Activated naive CD4-positive, alpha-beta T cell treated with anti-CD3 and anti-CD28 coated beads for 36 hours (primary cell): ENCODE measurements around the gene TUBA4A. TPM values are rescaled to one million over a fixed set of nuclear protein-coding genes. Genes with fewer than 3 reads are reported as not detected.
A peak's percentile ranks its signal among the peaks of the same experiment; 100 is the strongest.

Experiments used
- CTCF ChIA-PET: fragments of 350-600 bp; sonication (Branson Sonifier 250); formaldehyde crosslinking; loops from one replicate; lab custom pipeline; 2021; ENCODE audit warnings: antibody characterized with exemption; lab: Charles Lee
- DNase-seq: peaks from one replicate; pipeline ENCODE4 v3.0.0-alpha.2; 2020
- H3K27ac Mint-ChIP-seq: one replicate; pipeline ENCODE4 v1.8.0; 2021; ENCODE audit warnings: mild to moderate bottlenecking, mixed read lengths
- H3K27me3 Mint-ChIP-seq: one replicate; pipeline ENCODE4 v1.8.0; 2021; ENCODE audit warnings: low read depth, mixed read lengths
- H3K36me3 Mint-ChIP-seq: one replicate; pipeline ENCODE4 v1.8.0; 2021; ENCODE audit warnings: low read depth, mixed read lengths
- H3K4me1 Mint-ChIP-seq: one replicate; pipeline ENCODE4 v1.8.0; 2021; ENCODE audit warnings: low read depth, mixed read lengths
- H3K4me3 Mint-ChIP-seq: one replicate; pipeline ENCODE4 v1.8.0; 2021; ENCODE audit warnings: mild to moderate bottlenecking, moderate library complexity, mixed read lengths
- H3K9me3 Mint-ChIP-seq: one replicate; pipeline ENCODE4 v1.8.0; 2021; ENCODE audit warnings: mixed read lengths
- intact Hi-C: fragments of 100-400 bp; cut with micrococcal nuclease; formaldehyde crosslinking; loops from one replicate; pipeline ENCODE4 v1.15.1; 2023
- total RNA-seq, 2 experiments: library from RNA; stranded (reverse); gene quantifications; one replicate each; pipeline ENCODE4 v1.2.3, GENCODE V29; 2021

Gene TUBA4A
- total RNA-seq, 2 experiments from 2014 or later: 112 to 116 TPM

- no peak for DNase-seq
- peaks cover 42% of the 10 kb centered on the region for H3K36me3 Mint-ChIP-seq
- peak overlapping the region; percentile 96 for H3K4me3 Mint-ChIP-seq
- intact Hi-C loops: loop anchor here (10.0 kb wide), 1 partner anchor 513 kb away; the partner anchor contains the start of gene TTLL4
- no peaks in the 10 kb centered on the region for H3K27me3 Mint-ChIP-seq
- no peaks in the 10 kb centered on the region for H3K9me3 Mint-ChIP-seq
- H3K27ac Mint-ChIP-seq: peak overlapping the region; percentile 53
- CTCF ChIA-PET: interaction anchor here (0.8 to 2.2 kb wide), 5 partner anchors 9 to 67 kb away, joined by 3 to 8 read pairs (median 3); partner anchors contain the start of genes ABCB6, GLB1L and STK16
- peaks cover 38% of the 10 kb centered on the region for H3K4me1 Mint-ChIP-seq
These were observed 25.4 kb downstream of the TUBA4A start for GRCh38 chr2:219228041-219228910.

DNA sequence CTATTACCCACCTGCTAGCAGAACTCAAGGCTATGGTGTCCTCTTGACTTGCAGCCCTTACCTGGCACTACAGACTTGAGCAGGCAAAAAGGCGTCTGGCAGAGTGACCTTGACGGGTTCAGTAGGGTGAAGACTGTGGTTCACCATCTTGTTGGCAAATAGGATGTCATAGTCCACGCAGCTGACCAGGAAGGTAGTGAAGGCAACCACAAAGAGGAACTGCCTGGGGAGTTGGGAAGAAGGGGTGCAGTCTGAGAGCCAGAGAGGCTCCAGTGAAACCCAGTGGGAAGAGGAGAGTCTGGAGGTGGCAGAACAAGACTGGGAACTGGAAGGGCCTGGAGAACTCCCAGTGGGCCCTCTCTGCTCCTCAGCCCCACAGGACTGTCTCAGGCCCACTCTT, 28.4 kb downstream of the TUBA4A start:
- Mint-ChIP-seq H3K9me3 (no peaks in the 10 kb centered on the region), H3K27me3 (no peaks in the 10 kb centered on the region), H3K4me3 (no peak overlapping the region), H3K4me1 (peaks cover 20% of the 10 kb centered on the region), H3K36me3 (peaks cover 34% of the 10 kb centered on the region), H3K27ac (no peak overlapping the region)
- CTCF ChIA-PET: no interaction called here
- DNase-seq: no peak
- intact Hi-C loops: loop anchor here (10.0 kb wide), 1 partner anchor 511 kb away; the partner anchor contains the start of gene TTLL4

GRCh38 chr2:219223831-219224610, 29.7 kb downstream of the TUBA4A start:
- Mint-ChIP-seq H3K36me3 (peaks cover 34% of the 10 kb centered on the region), H3K4me1 (peaks cover 22% of the 10 kb centered on the region), H3K4me3 (no peak overlapping the region), H3K27me3 (no peaks in the 10 kb centered on the region), H3K27ac (no peak overlapping the region), H3K9me3 (no peaks in the 10 kb centered on the region)
- CTCF ChIA-PET: interaction anchor here (1.0 to 1.2 kb wide), 2 partner anchors 64 to 71 kb away, joined by 3 to 5 read pairs; no protein-coding TSS in a partner anchor
- intact Hi-C loops: loop anchor here (10.0 kb wide), 1 partner anchor 509 kb away; the partner anchor contains the start of gene TTLL4
- no peak for DNase-seq

- Mint-ChIP-seq H3K27ac (no peak overlapping the region), H3K4me1 (peaks cover 15% of the 10 kb centered on the region), H3K27me3 (no peaks in the 10 kb centered on the region), H3K9me3 (no peaks in the 10 kb centered on the region), H3K4me3 (no peak overlapping the region), H3K36me3 (peaks cover 32% of the 10 kb centered on the region)
- no peak for DNase-seq
- CTCF ChIA-PET: interaction anchor here (1.1 kb wide), 1 partner anchor 74 kb away, joined by 3 read pairs; no protein-coding TSS in a partner anchor
- intact Hi-C loops: loop anchor here (10.0 kb wide), 1 partner anchor 507 kb away; the partner anchor contains the start of gene TTLL4
These were observed 31.7 kb downstream of the TUBA4A start for GRCh38 chr2:219221957-219222518.

DNA sequence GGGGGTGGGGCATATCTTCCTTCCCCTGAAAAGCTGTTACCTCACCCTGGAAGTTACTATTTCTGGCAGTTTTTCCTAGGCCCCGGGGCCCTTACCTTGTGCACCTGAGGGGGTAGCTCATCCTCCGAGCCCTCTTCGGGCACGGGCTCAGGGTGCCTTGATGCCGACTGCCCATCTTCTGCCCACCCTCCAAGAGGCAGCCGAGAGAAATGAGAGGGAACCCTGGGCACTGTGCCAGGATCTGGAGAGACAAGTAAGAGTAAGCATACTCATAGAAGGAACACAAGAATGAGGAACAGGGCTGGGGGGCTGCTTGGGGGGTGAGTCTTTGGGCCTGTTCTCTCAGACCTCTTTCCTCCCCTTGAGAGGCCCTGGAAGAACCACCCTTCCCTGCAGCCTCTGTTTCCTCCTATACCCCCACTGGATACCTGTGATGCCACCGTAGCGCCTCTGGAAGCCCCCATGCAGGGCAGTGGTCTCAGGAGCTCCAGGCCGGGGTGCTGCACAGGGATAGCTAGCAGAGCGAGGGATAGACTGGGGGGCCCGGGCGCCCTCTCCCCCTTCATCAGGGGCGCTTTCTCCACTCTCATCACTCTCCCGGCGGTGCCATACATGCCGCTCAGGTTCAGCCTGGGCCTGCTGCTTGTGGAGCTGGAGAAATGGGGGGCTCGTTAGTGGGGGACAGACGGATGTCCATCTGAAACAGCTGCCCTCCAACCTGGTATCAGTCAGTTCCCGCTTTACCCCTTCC, 32.9 kb downstream of the TUBA4A start:
- DNase-seq: no peak
- peaks cover 31% of the 10 kb centered on the region for H3K36me3 Mint-ChIP-seq
- H3K4me3 Mint-ChIP-seq: no peak overlapping the region
- no peak overlapping the region for H3K27ac Mint-ChIP-seq
- H3K27me3 Mint-ChIP-seq: no peaks in the 10 kb centered on the region
- intact Hi-C loops: loop anchor here (10.0 kb wide), 1 partner anchor 506 kb away; the partner anchor contains the start of gene TTLL4
- H3K9me3 Mint-ChIP-seq: no peaks in the 10 kb centered on the region
- peaks cover 25% of the 10 kb centered on the region for H3K4me1 Mint-ChIP-seq
- CTCF ChIA-PET: no interaction called here

- intact Hi-C loops: loop anchor here (1.0 to 10.0 kb wide), 7 partner anchors 13 to 505 kb away; partner anchors contain the start of genes DNAJB2, DNPEP, GLB1L and STK16
- peaks cover 25% of the 10 kb centered on the region for H3K4me1 Mint-ChIP-seq
- H3K4me3 Mint-ChIP-seq: no peak overlapping the region
- peaks cover 27% of the 10 kb centered on the region for H3K36me3 Mint-ChIP-seq
- no peak for DNase-seq
- H3K9me3 Mint-ChIP-seq: no peaks in the 10 kb centered on the region
- CTCF ChIA-PET: no interaction called here
- H3K27ac Mint-ChIP-seq: no peak overlapping the region
- H3K27me3 Mint-ChIP-seq: no peaks in the 10 kb centered on the region
These were observed 33.8 kb downstream of the TUBA4A start for GRCh38 chr2:219219784-219220532.

DNA sequence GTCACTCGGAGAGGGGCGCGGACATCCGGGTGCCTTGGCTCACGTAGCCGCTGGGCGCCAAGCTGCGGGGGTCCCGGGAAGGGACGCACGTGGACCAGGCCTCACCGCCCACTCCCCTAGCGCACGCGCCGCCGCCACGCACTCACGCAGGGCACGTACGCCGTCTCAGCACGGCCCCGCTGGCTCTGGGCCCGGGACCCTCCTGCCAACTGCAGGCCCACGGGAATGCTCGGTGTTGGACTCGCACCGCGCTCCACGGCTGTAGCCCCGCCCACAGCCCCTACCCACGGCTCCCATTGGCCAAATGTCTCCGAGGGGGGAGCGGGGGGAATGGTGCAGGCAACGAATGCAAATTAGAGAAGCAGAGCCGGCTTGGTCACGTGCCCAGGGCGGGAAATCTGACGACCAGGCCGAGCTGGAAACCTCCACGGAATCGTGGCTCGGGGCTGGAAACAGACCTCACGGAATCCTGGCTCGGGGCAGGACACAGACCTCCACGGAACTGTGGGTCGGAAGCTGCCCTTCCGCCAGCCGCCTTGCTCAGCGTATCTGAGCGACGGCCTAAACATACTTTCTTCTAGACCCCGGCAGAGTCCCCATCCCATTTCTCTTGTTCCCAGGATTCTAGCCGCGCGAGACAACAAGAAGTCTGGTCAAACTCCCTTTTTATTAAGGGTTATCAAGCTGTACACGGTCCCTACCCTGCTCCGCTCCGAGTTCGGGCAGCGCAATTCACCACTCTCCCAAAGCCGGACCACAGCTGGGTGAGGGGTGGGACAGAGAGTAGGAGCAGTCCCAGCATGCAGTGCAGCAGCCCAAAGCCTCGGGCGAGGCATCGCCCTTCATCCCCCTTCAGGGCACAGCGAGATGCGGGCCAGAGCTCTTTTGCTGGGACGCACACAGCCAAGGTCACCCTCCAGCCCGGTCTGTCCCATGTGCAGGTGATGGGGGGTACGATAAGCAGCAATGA, 34.7 kb downstream of the TUBA4A start, which contains the start of gene ABCB6:
Gene ABCB6 (minus strand): TSS at position 227 of the 970 bp plus-strand sequence. CDS start 285 bp downstream, outside the sequence.
- CTCF ChIA-PET: interaction anchor here (0.9 to 1.4 kb wide), 4 partner anchors 10 to 74 kb away, joined by 3 to 4 read pairs (median 4); partner anchors contain the start of gene ATG9A
- H3K27me3 Mint-ChIP-seq: no peaks in the 10 kb centered on the region
- peaks cover 24% of the 10 kb centered on the region for H3K36me3 Mint-ChIP-seq
- H3K9me3 Mint-ChIP-seq: no peaks in the 10 kb centered on the region
- DNase-seq: peak; percentile 89
- H3K4me1 Mint-ChIP-seq: peaks cover 25% of the 10 kb centered on the region
- intact Hi-C loops: loop anchor here (1.0 to 2.0 kb wide), 8 partner anchors 10 to 168 kb away; partner anchors contain the start of genes ANKZF1, ATG9A, DNAJB2 and DNPEP
- H3K27ac Mint-ChIP-seq: peak within 1 kb of the TSS; percentile 56
- peak within 1 kb of the TSS; percentile 78 for H3K4me3 Mint-ChIP-seq

- Mint-ChIP-seq H3K9me3 (no peaks in the 10 kb centered on the region), H3K27ac (peak overlapping the region; percentile 56), H3K27me3 (no peaks in the 10 kb centered on the region), H3K4me1 (peaks cover 25% of the 10 kb centered on the region), H3K4me3 (peak overlapping the region; percentile 78), H3K36me3 (peaks cover 19% of the 10 kb centered on the region)
- peak; percentile 22 for DNase-seq
- CTCF ChIA-PET: interaction anchor here (0.9 to 1.4 kb wide), 5 partner anchors 29 to 75 kb away, joined by 3 to 5 read pairs (median 4); no protein-coding TSS in a partner anchor
- intact Hi-C loops: loop anchor here (1.0 to 2.0 kb wide), 3 partner anchors 11 to 169 kb away; partner anchors contain the start of genes ANKZF1, ATG9A and DNPEP
These were observed 35.4 kb downstream of the TUBA4A start for GRCh38 chr2:219218217-219218731.

- intact Hi-C loops: no loop called here
- H3K27me3 Mint-ChIP-seq: no peaks in the 10 kb centered on the region
- no peak overlapping the region for H3K4me3 Mint-ChIP-seq
- DNase-seq: no peak
- H3K27ac Mint-ChIP-seq: no peak overlapping the region
- H3K9me3 Mint-ChIP-seq: no peaks in the 10 kb centered on the region
- H3K36me3 Mint-ChIP-seq: peaks cover 18% of the 10 kb centered on the region
- CTCF ChIA-PET: interaction anchor here (0.6 to 1.7 kb wide), 7 partner anchors 12 to 990 kb away, joined by 3 to 5 read pairs (median 3); no protein-coding TSS in a partner anchor
- H3K4me1 Mint-ChIP-seq: peaks cover 25% of the 10 kb centered on the region
These were observed 37.2 kb downstream of the TUBA4A start for GRCh38 chr2:219216535-219216915.
